ENCODE measurements around the gene PLD1.

The PLD1 gene

DNA sequence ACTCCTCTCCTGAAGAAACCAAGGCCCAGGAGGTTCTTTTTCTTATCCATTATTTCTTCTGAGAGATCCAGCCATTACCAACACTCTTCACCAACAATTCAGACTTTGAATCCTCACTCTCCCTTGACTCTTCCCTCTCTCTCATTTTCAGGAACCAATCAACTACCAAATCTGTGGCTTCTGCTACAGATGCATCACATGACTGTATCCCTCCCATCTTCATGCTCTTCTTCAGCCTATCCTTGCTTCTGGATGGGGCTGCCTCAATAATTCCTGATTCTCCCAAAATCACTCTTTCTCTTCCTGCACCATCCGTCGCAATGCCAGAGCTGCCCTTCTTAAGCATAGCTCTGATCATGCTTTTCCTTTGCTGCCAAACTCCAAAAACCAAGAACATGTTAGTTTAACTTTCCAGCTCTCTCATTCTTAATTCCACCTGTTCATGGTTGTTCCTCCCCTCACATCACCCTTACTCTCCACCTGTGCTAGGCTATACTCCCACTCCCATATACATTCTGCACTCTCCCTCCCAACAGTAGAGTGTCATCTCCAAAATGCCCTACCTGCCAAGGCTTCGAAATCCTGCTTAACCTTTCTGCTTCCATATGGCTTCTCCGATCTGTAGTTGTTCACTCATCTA is 13.5 kb downstream of the PLD1 start:
- DNase-seq, result no peak

DNA sequence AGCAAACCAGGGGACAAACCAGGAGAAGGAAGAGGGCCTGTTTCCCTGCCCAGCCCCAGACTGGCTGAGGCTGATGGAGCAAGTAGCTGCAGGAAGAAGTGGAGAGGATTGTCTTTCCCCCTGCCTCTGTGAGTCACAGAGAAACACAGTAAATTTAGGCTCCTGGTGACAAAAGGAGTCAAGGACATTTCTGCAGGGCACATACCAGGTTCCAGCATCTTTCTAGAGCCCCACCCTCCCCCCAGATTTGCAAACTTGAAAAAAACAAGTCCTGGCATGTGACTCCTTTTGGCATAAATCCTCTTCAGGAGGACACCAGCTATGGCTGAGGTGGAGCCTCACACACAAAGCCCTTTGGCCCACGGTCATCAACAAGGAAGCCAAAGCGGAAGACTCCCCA is 17.8 kb downstream of the PLD1 start:
- DNase-seq, result no peak

DNA sequence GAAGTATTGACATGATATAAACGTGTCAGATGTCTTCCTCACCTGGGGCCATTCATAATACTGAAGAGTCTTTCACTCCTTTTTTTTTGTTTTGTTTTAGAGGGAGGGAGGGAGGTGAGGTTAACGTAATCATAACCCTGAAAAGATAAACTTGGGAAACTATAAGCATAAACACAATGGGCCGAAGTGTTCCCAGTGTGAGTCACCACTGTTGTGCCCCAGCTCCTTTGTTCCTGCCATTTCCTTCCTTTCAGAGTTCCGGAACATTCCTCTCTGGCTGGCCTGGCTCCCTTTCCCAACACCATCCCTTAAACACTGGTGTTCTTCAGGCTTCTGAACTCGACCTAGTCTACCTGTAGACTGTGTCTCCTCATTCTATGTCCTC is 18.6 kb downstream of the PLD1 start:
- DNase-seq, result no peak

DNA sequence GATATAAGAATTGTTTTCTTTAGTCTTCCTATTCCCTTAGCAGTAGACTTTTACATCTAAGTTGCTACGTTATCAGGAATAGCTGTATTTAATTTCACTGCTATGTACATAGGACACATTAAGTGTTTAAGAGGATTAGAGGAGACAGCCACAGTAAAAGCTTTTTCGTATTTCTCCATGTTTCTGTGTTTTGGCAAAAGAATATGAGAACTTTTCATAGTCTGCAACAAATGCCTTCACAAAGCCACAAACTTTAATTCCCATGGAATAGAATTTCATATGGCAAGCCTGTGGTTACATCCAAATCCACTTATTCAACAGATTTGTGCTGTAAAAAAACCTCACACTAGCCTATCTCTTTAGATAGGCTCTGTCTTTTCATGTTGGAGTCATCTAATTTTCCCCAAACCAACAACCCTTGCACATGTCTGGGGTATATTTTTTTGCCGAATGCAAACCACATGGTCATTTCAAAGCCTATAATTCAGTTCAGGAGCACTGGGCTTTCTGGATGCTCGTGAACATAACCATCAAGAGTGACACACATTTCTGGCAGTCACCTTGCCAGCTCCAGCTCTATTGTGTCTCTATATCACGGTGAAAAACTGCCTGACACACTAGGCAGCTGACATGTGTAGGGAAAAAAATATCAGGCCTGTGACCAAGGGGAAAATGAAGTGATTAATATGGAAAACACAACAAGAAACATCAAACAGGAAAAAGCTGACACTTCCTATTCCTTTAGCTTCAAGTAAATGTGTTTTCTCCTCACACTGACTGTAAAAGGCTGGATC is 19.2 kb downstream of the PLD1 start:
- DNase-seq, result no peak

DNA sequence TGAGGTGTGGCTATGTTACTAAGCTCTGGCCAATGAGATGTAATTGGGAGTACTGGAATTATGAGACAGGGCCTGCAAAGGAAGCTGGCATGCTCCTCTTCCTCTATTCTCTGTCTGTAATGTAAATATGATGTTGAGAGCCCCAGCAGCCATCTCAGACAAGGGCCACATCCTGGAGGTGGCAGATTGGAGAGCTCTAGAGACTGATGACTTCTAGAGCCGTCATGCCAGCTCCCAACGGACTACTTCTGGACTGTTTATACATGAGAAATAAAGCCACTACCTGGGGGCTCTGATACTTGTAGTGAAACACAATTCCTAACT is 19.7 kb downstream of the PLD1 start:
- DNase-seq, result no peak

DNA sequence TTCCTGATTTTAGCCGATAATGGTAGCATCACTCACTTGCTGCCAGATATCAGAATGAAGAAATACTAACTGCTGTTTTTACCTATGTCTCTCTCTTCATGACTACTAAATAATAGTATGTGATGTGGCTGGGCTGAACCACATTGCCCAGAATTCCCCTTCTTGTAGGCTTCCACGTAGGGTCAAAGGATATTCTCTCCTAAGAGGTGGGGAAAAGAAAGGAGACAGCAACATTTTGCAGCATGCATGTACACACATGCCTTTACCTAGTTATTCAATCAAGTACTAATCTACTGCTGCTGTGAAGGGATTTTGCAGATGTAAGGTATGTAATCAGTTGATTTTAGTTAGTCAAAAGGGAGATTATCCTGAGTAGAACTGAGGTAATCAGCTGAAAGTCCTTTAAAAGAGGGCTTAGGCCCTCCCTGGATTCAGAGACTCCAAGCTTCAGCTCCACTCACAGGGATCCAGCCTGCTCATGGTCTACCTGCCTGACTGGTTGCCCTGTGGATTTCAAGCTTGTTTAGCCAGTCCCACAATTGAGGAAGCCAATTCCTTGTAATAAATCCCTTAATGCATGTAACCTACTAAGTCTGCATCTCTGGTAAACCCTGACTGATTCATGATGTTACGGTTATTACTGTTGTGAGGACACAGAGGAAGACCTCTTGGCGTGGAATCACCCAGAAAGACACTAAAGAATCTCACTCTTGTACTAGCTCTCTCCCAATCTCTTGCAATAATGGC is 20.4 kb downstream of the PLD1 start:
- no peak for DNase-seq

DNA sequence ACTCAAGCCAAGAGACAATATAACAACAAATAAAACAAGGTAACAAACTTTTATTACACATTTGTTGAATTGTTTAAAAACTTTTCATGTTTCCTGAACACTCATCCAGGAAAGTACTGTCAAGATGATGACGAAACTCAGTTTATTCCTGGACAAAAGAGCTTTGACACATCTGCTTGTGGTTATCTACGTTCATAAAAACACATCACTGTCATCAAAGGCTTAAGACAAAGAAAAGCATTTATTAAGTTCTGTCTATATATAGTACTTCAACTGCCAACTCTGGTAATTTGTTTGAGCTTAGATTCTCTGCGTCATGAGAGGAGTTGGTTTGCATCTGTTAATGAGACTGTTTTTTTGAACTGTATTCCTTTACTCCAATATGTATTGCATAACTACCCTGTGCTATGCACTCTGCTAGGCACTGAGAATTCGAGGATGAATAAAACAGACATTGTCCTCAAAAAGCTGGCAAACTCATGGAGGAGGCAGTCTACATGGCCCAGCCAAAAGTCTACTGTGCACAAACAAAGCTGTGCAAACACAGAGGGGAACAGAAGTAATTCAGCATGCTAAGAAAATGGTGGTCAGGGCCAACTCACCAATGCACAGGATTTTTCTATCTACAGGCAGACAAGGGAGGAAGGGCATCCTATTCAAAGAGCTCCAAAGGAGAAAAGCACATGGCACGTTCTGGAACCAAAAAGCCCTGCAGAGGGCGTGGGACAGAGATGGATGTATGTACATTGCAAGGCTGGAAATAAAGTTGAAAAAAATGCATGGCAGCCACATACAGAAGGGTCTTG is 21.5 kb downstream of the PLD1 start:
- DNase-seq, result no peak

DNA sequence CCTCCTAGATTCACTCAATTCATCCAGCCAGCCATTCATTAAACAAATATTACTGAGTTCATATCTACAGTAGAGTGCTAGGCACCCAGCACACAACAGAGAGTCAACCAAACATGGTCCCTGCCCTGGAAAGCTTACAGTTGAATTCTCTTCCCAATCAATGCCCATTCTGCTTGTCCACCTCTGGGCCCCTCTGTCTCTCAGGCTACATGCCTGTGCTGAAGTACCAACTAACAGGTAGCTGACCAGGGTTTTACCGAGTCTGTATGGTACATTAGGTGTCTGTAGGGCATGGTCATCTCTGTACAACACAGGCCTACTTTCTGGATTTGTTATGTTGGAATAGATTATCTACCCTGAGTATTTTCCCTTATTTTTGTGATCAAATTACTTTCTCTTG is 23.3 kb downstream of the PLD1 start:
- no peak for DNase-seq

DNA sequence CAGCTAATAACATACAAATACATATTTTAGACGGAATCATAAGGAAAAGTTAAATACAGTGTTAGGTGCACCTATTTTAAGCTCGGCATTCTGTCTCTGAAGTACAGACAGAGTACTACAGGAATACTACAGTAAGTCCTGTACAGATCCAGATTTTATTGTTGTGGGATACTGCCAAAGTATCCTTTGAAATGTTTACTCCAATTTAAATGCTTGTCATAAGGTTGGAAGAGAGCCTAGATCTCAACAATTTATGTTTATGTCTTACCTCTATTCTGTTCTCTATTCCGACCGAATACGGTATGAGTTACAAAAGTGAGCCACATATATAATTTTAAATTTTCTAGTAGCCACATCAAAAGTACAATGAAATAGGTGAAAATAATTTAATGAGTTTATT is 25.3 kb downstream of the PLD1 start:
- DNase-seq, result no peak

DNA sequence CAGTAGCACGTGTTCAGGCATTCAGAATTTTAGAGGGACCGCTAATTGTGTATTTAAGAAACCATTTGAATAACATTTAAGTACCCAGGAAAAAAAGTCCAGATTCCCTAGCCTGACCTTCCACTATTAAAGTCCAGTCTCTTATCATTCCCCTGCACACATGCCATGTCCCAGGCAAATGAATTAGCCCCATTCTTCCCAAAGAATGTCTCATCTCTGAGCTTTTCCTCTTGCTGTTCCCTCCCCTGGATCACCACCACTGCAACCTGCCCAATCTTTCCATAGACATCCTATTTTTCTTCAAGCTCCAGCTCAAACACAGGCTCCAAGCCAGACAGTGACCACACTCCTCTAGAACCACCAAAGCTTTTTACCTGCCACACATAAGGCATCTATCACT is 25.9 kb downstream of the PLD1 start:
- DNase-seq, result no peak

DNA sequence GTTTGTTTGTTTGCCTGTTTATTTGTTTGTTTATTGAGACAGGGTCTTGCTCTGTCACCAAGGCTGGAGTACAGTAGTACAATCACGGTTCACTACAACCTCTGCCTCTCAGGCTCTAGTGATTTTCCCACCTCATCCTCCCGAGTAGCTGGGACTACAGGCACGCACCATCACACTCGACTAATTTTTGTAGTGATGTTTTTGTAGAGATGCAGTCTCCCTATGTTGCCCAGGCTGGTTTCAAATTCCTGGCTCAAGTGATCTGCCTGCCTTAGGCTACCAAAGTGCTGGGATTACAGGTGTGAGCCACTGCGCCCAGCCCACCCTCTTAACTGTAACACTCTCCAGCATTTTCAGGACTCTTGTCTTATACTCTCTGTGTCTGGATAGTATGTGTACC is 26.7 kb downstream of the PLD1 start:
- DNase-seq, result no peak

DNA sequence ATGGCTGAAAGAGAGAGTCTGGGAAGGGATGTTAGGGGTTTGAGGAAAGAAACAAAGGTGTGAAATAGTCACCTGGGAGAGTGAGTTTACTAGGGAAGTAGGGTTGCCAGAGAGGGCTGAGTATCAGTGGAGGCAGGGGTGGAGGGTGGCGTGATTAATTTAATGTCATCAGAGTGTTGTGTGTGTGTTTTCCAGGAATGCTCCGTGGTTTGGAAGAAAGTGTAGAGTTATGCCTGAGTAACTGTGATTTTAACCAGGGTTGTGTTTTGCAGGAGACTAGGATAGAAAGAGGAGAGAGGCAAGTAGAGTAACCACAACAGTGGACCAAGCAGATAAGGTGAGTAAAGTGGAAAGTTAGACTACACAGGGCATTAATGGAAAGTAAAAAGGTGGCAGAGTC is 27.2 kb downstream of the PLD1 start:
- no peak for DNase-seq

DNA sequence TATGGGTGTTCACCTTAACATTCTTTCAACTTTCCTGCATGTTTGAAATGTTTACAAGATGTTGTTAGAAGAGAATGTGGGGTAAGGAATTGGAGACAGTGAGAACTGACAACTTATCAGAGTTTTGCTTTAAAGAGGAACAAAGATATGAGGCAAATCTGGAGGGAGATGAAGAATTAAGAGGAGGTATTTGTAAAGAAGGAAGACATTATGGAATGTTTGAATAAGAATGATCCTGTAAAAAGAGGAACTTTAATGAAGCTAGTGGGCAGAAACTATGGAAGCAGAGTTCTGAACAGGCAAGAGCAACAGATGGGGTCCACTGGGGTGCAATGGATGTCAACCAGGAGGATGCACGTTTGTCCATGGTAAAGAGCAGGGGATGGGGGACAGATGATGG is 27.7 kb downstream of the PLD1 start:
- no peak for DNase-seq

DNA sequence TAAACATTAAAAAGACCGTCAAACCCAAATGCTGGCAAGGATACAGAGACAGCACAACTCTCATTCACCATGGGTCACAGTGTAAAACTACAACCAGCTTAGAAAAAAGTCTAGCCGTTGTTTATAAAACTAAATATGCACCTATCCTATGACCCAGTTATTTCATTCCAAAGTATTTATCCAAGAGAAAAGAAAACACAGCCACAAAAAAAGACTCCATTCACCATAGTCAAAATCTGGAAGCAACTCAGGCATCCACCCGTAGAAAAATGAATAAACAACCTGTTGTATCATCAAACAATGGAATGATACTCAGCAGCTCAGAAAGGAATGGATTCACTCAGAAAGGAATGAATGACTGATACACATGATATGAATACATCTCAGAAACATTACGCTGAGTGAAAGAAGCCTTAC is 28.6 kb downstream of the PLD1 start:
- DNase-seq, result no peak

DNA sequence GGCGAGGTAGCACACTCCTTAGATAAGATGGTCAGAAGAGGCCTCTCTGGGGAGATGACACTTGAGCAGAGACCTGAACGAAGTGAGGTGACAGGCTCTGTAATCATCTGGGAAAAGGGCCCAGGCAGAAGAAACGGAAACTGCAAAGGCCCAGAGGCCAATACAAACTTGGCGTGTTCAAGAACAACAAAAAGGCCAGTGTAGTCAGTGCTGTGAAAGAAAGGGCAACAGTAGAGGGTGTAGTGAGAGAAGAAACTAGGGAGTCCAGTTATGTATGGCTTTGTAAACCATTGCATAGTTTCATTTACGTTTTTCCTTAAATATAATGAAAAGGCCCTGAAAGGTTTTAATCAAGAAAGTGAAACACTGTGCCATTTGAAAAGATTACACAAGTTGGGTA is 31.8 kb downstream of the PLD1 start:
- DNase-seq, result no peak

DNA sequence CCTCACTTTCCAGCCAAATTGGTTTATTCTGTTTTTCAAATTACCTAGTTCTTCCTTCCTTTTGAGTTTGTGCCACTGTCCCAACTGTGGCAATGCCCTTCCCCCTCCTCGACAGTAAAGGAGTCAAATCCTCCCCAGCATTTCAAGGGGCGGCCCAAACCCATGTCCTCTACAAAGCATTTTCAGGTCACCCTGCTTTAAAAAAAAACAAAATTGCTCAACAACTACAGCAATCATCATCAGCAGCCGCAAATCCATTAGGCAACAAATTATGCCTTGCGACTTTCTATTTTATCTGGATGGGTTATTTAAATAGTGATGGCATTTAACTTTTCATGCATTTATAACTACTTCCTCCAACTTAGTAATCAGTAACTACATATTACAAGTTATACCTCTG is 32.7 kb downstream of the PLD1 start:
- no peak for DNase-seq

DNA sequence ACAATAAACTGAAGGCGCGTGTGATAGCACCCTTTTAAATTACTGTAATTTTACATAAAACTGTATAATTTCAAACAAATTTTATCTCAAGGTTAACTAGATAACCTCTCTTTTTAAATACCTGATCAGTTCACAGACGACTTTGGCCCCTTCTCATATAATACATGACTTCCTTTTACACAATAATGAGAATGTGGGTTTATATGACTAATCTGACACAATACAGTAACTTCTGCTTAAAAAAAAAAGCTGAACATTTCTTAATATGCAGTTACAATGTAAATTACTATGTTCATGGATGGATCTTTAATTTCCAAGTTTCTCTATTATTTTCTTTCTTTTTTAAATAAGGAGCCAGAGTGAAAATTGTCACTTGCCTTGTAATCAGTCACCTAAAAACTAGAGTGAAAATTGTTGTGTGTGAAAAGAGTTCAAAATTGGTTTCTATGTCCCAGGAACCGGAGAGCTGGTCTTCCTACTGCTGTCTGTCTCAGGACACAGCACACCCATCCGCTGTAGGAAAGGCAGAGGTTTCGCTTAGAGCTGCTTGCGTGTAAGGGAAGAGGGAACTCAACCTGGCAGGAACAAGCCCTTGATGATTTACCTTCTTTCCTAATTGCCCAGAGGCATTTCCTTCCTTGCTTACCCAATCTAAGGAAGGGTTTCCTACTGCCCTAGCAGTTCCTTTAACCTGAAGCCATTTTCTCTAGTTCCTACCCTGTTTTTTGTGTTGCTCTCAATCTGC is 33.3 kb downstream of the PLD1 start:
- DNase-seq, result peak; percentile 52

DNA sequence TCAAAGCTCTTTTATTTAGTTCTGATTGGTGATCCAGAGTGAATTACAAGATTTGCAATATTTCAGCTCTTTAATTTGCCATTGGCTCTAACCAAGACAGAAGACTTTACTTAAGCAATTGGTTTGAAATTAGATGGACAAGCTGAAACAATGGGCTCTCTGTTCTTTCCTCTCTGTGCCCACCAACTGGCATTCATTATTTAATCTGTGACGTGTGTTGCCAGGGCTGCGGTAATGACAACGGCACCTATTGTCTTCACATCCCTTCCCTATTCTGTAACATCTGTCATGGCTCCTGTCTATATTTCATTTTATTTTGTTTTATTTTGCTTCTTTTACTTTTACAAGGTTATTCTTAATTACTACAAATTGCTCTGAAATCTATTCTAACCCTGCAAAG is 33.9 kb downstream of the PLD1 start:
- DNase-seq, result no peak

DNA sequence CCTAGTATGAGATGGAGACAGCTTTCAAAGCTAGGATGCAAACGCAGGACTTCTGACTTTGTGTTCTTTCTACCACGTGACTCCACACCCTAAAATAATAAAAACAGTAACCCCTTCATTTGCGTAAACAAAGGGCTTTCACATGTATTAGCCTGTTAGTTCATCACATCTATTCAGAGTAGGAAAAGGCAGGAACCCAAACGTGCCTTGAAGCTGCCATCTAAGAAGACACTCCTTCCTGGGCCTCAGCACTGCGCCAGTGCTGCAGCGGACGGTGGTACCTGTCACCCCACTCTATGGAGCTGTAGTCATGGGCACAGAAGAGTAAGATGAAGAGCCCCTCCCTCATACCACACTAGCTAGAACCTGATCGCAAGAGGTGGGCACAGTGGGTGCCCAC is 34.3 kb downstream of the PLD1 start:
- no peak for DNase-seq

DNA sequence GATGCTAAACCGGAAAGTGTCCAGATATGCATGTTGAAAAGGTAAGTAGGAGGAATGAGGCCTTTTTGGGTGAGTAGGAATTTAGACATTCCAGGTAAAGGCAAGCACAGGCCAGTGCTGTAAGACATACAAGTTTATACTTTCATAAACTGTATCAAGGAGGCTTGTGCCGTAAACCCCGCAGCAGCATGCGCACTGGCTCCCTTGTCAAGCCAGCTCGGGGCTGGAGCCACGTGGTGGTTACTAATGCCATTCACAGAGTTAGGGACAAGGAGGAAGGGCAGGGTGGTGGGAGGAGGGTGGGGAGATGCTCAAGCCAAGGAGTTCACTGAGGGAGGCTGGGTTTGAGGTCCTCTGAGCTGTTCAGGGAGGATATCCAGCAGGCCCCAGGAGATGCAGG is 35.8 kb downstream of the PLD1 start:
- DNase-seq, result no peak

DNA sequence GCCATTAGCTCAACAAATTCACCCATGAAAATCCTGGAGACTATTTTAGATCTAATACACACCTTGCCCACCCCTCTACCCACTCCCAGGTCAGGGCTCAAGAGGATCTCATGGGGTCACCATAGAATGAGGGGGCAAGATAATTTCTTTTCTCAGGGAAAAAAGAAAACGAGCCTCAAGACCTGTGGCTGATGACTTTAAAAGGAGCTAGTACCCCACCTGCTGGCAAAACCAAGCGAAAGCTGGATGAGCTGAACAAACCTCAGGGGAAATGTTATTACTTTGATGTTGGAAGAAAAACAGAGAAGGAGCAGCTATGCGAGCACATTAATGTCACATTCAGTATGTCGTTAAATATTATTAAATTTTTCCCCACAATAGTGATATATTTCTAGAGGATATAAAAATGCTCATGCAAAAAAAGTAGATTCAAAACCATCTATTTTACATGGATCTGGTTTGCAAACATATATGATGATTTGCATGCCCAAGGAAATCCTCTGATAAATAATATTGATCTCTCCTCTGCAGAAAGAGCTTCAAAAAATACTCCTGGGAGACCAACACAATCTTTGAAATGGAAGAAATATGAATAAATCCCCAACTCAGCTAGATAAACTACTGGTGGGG is 37.7 kb downstream of the PLD1 start:
- peak; percentile 87 for DNase-seq
